Brain microvascular endothelial cell (primary cell): ENCODE data around the gene ERI2.

Source experiments
- DNase-seq: peaks from one replicate; pipeline ENCODE4 v3.0.0-alpha.2; 2020
- H3K27ac ChIP-seq: fragments of 250-450 bp; sonication (Bioruptor Pico); 2 replicates; pipeline ENCODE4 v1.5.1; 2020; ENCODE audit warnings: mild to moderate bottlenecking, moderate library complexity
- H3K27me3 ChIP-seq: fragments of 250-450 bp; sonication (Bioruptor Pico); replicated peaks from 2 replicates; pipeline ENCODE4 v1.5.1; 2020; ENCODE audit warnings: mild to moderate bottlenecking
- H3K36me3 ChIP-seq: fragments of 250-450 bp; sonication (Bioruptor Pico); replicated peaks from 2 replicates; pipeline ENCODE4 v1.5.1; 2020; ENCODE audit warnings: mild to moderate bottlenecking
- H3K4me3 ChIP-seq: 2 replicates; pipeline ENCODE4 v1.5.1; 2011; ENCODE audit warnings: low read depth, mild to moderate bottlenecking, control low read depth, low read length, moderate library complexity
- CTCF ChIP-seq: IDR thresholded peaks from 2 replicates; pipeline ENCODE4 v1.5.1; 2011; ENCODE audit warnings: low read depth, mild to moderate bottlenecking, moderate library complexity, low read length, control low read depth, inconsistent platforms; ENCODE audit errors: missing control alignments
- in situ Hi-C: cut with HindIII; loops from 2 replicates; pipeline ENCODE4 v1.10.0; 2017; ENCODE audit warnings: low sequenced_read_pairs, low pct_ligation_motif_present

ERI2 gene

GRCh38 chr16:20806168-20807050 lies at the start of gene ERI2, which contains the start of gene REXO5:
ERI2 (minus strand) TSS chr16:20806472; CDS start chr16:20806430, 42 bp downstream.
REXO5 (plus strand) TSS chr16:20806527; CDS start chr16:20806954, 427 bp downstream.
- peak within 1 kb of the TSS; percentile 27 for H3K27ac ChIP-seq
- peak within 1 kb of the TSS; percentile 90 for H3K4me3 ChIP-seq
- no peaks in the 10 kb centered on the region for H3K27me3 ChIP-seq
- H3K36me3 ChIP-seq, result no peaks in the 10 kb centered on the region
- DNase-seq, result peak; percentile 95
- TF ChIP-seq CTCF, result peak; percentile 72
- in situ Hi-C loops, result no loop called here

- Histone ChIP-seq H3K27ac (no peak overlapping the region), H3K27me3 (no peaks in the 10 kb centered on the region), H3K4me3 (no peak overlapping the region), H3K36me3 (peaks cover 18% of the 10 kb centered on the region)
- no peak for TF ChIP-seq CTCF
- no peak for DNase-seq
- in situ Hi-C loops, result no loop called here
Observed at GRCh38 chr16:20854963-20855362, 48.7 kb upstream of the ERI2 start.

- in situ Hi-C loops, result no loop called here
- Histone ChIP-seq H3K27ac (no peak overlapping the region), H3K4me3 (no peak overlapping the region), H3K27me3 (no peaks in the 10 kb centered on the region), H3K36me3 (peaks cover 13% of the 10 kb centered on the region)
- no peak for TF ChIP-seq CTCF
- no peak for DNase-seq
Observed at GRCh38 chr16:20853981-20854620, 47.8 kb upstream of the ERI2 start.

- TF ChIP-seq CTCF, result no peak
- Histone ChIP-seq H3K27me3 (no peaks in the 10 kb centered on the region), H3K36me3 (peaks cover 13% of the 10 kb centered on the region), H3K4me3 (no peak overlapping the region), H3K27ac (no peak overlapping the region)
- DNase-seq, result no peak
- in situ Hi-C loops, result no loop called here
Observed at GRCh38 chr16:20853143-20853542, 46.9 kb upstream of the ERI2 start.

GRCh38 chr16:20851601-20852000 lies 45.3 kb upstream of the ERI2 start:
- Histone ChIP-seq H3K36me3 (peaks cover 13% of the 10 kb centered on the region), H3K4me3 (no peak overlapping the region), H3K27ac (peak overlapping the region; percentile 33), H3K27me3 (no peaks in the 10 kb centered on the region)
- in situ Hi-C loops, result no loop called here
- peak; percentile 74 for DNase-seq
- no peak for TF ChIP-seq CTCF
